ENCODE measurements around the gene CDHR2.

Gene CDHR2

DNA sequence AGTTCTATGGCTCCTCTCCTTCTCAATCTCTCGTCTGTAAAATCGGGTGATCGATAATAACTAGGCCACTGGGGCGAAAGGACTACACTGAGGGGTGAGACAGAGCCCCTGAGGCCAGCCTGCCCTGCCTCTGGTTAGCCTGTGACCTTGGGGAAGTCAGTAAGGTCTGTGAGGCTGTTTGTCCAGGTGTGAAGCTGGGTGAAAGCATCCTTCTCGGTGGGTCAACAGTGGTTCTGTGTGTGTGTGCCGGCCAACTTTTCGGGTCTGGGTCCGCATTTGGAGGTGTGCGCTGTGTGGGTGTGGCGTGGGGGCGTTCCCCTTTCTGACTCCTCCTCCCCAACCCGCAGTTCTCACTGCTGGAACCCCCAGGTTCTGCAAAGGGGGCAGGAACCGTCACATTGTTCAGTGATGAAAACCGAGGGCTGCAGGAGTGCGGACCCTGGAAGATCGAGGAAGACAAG, 7.0 kb upstream of the CDHR2 start:
- TF ChIP-seq GATA2 (IDR thresholded peaks at IDR 0.05; ENCODE audit: low read depth, low read length): no peak
- no peak for TF ChIP-seq GATA3 (IDR thresholded peaks at IDR 0.05; ENCODE audit: low read depth, low read length)

DNA sequence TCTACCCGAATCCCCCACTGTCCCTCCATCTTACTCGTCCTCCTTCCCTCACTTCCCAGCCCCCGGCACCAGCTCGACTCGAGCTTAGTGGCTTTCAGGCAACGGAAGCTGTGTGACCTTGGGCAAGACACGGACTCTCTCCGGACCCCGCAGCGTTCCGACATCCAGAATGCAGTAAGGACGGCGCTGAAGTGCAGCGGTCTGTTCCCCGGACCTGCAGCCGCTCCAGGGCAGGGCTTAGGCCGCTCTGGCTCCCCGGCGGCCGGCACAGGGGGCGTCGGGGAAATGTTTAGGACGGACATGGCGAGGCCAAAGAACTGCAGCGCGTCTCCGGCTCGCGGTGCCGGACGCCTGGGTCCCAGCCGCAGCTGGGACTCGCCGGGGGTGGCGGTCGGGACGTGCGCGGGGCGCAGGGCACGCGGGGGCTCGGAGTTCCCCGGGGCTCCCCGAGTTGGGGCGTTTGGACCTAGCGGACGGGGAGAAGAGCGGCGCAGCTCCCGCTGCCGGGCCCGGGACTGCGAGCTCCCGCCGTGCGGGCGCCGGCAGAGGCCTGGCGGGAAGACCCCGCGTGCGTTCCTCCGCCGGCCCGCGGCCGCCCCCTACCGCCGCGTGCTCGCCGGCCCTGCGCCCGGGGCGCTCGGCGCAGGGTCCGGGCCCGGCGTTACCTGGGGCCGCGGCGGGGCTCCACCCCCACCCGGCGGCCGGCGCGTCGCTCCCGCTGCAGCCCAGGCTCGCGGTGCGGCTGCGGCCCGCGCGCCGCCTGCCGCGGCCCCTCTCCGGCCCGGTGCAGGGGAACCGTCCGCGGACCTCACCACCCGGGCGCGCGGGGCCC, 6.3 kb upstream of the CDHR2 start:
- no peak for TF ChIP-seq GATA3 (IDR thresholded peaks at IDR 0.05; ENCODE audit: low read depth, low read length)
- no peak for TF ChIP-seq GATA2 (IDR thresholded peaks at IDR 0.05; ENCODE audit: low read depth, low read length)

DNA sequence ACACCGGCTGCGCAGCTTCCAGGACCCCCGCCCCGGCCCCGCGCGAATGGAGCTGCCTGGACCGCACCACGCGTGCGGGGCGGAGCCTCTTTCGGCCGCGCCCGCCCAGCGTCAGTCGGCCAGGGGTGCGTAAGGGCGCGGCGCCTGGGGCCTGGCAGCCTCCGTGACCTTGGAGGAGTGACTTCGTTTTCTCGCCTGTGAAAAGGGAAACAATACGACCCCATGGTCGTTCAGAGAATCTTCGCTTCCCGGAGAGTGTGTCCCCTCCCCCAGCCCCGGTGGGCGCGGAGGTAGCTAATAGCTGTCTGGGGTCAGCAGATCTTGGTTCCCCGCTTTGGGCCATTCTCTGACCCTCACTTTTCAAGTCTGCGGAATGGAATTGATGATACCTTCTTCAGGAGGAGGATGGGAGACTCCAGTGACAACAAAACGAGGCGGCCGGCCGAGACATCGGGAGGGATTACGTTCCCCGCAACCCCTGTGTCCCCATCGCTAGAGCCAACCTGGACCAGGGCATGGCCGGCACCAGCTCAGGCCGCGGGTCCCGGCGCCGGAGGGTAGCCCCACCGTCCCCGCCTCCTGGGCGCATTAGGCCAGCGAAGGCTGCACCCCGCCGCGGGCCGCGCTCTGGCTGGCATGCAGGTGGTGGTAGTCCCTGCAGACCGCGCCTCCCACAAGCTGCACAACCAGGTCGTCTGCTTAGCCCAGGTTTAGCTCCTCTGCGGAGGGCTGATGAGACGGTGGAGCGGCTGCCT, 5.5 kb upstream of the CDHR2 start:
- no peak for TF ChIP-seq GATA2 (IDR thresholded peaks at IDR 0.05; ENCODE audit: low read depth, low read length)
- TF ChIP-seq GATA3 (IDR thresholded peaks at IDR 0.05; ENCODE audit: low read depth, low read length): no peak

DNA sequence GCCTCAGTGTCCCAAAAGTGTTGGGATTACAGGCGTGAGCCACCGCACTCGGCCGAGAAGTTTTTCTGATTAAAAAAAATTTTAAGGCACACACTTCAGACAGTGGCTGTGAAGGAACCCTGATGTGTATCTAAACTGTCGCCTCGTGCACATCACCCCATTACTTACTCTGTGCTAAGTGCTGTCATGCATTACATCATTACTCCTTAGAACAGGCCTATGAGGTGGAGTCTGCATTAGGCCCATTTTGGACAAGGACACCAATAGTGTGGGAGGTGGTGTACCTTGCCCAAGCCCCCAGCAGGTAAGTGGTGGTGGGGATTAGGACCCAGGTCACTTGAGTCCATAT, 3.8 kb upstream of the CDHR2 start:
- TF ChIP-seq GATA3 (IDR thresholded peaks at IDR 0.05; ENCODE audit: low read depth, low read length) (no peak), GATA2 (IDR thresholded peaks at IDR 0.05; ENCODE audit: low read depth, low read length) (no peak)

DNA sequence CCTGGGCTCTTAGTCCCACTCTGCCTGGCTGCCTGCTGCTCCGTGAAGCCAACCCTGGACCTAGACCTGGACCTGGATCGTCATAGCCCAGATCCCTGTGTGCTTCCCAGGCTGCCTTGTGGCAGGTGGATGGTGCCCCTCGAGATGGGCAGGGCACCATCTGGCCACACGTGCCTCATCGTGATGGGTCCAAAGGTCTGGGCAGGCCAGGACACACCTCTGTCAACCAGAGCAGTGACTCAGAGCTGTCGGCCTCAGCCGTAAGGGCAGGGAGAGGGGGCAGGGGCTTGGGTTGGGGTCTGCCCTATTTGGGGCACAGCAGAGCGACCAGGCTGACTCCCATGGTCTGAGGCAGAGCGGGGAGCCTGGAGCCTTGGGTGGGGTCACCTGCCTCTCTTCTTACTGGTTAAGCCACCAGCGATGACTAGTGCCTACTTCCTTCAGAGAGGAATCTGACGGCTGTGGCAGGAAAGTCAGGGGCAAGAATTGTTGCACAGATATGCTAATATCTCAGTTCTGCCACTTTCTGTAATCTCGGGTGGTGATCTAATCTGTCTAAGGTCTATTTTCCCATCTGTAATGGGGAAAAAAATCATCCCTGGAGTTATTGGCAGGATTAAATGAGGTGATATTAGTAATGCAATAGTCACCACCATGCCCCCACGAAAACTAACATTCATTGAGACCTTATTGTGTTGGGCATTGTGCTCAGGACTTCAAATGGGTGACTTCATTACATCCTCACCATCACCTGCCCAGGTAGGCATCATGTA, 3.2 kb upstream of the CDHR2 start:
- no peak for TF ChIP-seq GATA3 (IDR thresholded peaks at IDR 0.05; ENCODE audit: low read depth, low read length)
- no peak for TF ChIP-seq GATA2 (IDR thresholded peaks at IDR 0.05; ENCODE audit: low read depth, low read length)

DNA sequence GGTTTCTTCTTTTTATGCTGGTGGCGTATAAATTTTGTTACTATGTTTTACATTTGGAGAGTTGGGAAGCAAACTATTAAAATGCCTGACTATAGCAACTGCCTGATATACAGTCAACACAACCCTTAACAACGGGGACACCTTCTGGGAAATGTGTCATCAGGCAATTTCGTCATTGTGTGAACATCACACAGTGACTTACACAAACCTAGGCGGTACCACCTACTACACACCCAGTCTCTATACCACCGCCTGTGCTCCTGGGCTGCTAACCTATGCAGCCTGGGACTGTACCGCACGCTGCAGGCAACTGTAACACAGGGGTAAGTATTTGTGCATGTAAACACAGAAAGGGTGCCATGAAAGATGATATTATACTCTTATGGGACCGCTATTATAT, 1.3 kb upstream of the CDHR2 start:
- TF ChIP-seq GATA3 (IDR thresholded peaks at IDR 0.05; ENCODE audit: low read depth, low read length) (no peak), GATA2 (IDR thresholded peaks at IDR 0.05; ENCODE audit: low read depth, low read length) (no peak)

DNA sequence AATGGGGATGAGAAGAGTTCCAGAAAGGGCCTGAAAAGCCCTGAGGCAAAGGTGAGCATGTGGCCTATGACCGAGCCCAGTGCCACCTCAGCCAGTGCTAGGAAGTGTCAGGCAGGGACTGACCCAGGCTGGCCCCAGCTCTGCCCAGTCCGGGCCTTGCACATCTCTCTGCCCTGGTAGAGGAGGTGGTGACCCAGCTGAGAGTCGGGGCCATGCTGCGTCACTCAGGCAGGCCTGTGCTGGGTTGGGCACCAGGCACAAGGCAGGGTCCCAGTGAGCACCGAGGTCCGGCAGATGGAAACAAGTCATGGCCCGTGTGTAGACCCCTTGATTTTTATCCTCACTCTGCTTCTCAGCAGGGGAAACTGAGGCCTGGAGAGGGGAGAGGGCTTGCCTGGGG, 729 bp downstream of the CDHR2 start:
- TF ChIP-seq GATA3 (IDR thresholded peaks at IDR 0.05; ENCODE audit: low read depth, low read length) (no peak), GATA2 (IDR thresholded peaks at IDR 0.05; ENCODE audit: low read depth, low read length) (no peak)

DNA sequence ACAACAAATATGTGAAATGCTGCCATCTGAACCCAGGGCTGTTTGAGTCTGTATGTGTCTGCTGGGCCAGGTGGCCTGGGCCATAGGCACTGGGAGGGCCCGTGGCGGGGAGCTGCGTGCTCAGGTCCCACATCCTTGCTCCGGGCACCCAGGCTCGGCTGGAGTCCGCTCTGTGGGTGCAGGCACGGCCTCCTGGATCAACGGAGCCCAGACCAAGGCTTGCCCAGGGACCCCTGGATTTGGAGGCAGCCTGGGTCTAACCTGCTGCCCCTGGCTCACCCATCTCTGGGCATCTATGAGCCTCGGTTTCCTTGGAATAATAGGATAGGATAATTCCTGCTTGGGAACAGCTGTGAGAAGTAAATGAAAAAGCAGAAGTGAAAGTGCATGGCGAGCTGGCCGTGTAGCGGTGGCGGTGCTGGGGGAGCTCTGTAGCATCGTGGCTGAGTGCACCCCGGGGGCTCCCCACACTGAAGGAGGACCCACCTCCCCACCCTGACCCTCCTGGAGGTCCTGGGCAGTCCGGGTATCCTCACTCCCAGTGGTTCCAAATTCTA, 1.2 kb downstream of the CDHR2 start:
- TF ChIP-seq GATA3 (IDR thresholded peaks at IDR 0.05; ENCODE audit: low read depth, low read length): no peak
- TF ChIP-seq GATA2 (IDR thresholded peaks at IDR 0.05; ENCODE audit: low read depth, low read length): no peak

DNA sequence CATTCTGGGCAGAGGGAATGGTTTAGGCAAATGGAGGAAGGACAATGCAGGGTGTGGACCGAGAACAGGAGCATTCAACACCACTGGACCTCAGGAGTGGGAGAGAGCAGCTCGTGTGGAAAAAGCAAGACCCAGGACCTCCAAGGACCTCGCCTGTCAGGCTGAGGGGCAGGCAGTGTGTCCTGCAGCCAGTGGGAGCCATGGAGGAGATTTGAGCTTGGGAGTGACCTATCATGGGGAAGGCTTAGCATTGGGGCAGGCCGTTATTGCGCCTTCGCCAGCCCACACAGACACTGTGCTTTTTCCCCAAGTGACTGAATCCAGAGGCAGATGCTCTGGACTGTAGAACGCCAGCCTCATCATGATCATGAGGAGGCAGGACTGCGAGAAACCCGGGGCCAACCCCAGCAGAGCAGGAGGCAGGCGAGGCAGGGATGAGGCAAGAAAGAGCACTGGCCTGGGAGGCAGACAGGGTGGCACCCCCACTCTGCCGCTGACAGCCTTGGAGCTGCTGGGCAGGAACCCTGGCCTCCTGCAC, 3.3 kb downstream of the CDHR2 start:
- TF ChIP-seq GATA2 (IDR thresholded peaks at IDR 0.05; ENCODE audit: low read depth, low read length) (no peak), GATA3 (IDR thresholded peaks at IDR 0.05; ENCODE audit: low read depth, low read length) (no peak)

DNA sequence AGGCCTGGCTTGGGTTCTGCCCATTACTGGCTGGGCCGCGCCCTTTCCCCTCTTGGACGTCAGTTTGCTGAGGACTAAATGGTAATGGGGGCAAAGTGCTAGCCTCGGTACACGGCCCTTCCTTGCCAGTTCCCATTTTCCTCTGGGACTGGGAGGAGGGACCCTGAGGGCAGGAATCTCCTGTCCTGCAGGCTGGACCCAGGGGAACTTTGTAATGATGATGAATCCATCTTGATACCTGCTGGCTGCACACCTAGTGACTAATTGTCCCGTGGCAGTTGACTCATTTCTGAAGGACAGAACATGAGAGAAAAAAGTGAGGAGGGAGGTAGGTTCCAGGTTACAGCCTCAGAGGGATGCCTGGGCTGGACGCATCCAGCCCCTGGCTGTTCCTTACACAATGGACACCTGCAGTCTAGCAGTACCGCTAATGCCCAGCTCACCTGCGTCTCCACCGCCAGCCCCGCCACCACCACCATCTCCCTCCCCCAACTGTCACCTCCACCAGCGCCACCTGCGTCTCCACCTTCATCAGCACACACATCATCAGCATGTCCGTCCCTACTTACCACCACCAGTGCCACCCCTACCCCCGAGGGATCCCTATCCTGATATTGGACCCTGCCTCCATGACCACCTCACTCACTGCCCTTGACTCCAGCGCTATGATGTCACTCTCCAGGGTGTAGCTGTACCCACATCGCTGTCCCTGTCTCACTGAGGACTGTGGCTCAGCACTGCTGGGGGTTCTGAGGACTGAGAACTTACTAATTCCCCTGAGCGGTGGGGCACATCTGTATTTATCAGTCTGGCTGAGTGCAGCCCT, 4.3 kb downstream of the CDHR2 start:
- no peak for TF ChIP-seq GATA3 (IDR thresholded peaks at IDR 0.05; ENCODE audit: low read depth, low read length)
- no peak for TF ChIP-seq GATA2 (IDR thresholded peaks at IDR 0.05; ENCODE audit: low read depth, low read length)

DNA sequence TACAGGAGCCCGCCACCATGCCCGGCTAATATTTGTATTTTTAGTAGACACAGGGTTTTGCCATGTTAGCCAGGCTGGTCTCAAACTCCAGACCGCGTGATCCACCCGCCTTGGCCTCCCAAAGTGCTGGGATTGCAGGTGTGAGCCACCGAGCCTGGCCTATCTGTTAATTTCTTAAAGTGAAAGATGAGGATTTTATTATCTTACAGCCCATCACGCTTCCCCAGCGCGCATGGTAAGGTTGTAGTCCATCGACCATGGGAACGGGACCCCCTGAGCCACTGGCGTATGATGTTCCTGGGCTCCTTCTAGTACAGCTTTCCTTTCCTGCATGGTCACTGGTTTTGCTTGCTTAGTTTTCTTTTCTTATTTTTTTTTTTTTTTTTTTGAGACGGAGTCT, 8.7 kb downstream of the CDHR2 start:
- TF ChIP-seq GATA3 (IDR thresholded peaks at IDR 0.05; ENCODE audit: low read depth, low read length) (no peak), GATA2 (IDR thresholded peaks at IDR 0.05; ENCODE audit: low read depth, low read length) (no peak)

DNA sequence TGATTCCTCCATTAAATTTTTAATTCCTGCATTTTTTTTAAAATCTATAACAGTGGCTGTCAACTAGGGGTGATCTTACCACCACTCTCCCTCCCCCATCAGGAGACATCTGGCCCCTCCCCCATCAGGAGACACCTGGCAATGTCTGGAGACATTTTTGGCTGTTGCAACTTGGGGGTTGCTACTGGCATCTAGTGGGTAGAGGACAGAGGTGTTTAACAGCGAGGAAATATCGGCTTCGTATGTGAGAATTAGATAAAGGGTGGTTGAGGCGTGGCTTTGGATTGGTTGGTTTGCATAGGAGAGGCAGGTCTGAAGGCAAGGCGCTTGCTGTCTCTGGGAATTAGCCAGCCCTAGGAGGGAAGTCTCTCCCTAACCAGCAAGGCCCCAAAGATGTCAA, 10.5 kb downstream of the CDHR2 start:
- TF ChIP-seq GATA3 (IDR thresholded peaks at IDR 0.05; ENCODE audit: low read depth, low read length): no peak
- no peak for TF ChIP-seq GATA2 (IDR thresholded peaks at IDR 0.05; ENCODE audit: low read depth, low read length)

DNA sequence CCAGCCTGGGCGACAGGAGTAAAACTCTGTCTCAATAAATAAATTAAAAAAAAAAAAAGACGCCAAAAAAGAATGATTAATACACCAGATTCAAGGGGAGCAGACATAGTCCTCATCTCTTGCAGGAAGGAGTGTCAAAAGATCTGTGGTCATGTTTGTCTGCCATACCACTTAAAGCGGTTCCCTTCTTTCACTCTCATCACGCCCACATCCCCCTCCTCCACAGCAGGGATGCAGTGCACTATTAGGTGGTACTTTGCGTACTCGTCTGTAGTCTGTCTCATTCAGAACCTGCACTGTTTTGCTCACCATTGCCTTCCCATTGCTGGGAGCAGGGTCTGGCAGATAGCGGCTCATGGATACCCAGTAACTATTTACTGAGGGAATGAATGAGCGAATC, 11.2 kb downstream of the CDHR2 start:
- TF ChIP-seq GATA3 (IDR thresholded peaks at IDR 0.05; ENCODE audit: low read depth, low read length): no peak
- TF ChIP-seq GATA2 (IDR thresholded peaks at IDR 0.05; ENCODE audit: low read depth, low read length): no peak
